PFSK-1 (cell line): ENCODE results near the gene TBC1D3B.

Experiments used
- POLR2AphosphoS5 ChIP-seq: IDR thresholded peaks from 2 replicates; pipeline ENCODE4 v1.6.1; 2012; ENCODE audit warnings: low read depth, mild to moderate bottlenecking, control low read depth, low read length, moderate library complexity
- TF ChIP-seq, protein P1 (sequence below), 2 experiments: IDR thresholded peaks; 2 replicates each; pipeline versions ENCODE4 v1.6.1 to v1.8.0; 2011 to 2012; ENCODE audit warnings: low read depth in 2 of 2, low read length in 2 of 2, control low read depth in 1 of 2, inconsistent platforms in 1 of 2, mild to moderate bottlenecking in 1 of 2, moderate library complexity in 1 of 2; ENCODE audit not compliant: insufficient read depth in 1 of 2

- no peak for TF ChIP-seq POLR2AphosphoS5
- TF ChIP-seq, protein P1, sequence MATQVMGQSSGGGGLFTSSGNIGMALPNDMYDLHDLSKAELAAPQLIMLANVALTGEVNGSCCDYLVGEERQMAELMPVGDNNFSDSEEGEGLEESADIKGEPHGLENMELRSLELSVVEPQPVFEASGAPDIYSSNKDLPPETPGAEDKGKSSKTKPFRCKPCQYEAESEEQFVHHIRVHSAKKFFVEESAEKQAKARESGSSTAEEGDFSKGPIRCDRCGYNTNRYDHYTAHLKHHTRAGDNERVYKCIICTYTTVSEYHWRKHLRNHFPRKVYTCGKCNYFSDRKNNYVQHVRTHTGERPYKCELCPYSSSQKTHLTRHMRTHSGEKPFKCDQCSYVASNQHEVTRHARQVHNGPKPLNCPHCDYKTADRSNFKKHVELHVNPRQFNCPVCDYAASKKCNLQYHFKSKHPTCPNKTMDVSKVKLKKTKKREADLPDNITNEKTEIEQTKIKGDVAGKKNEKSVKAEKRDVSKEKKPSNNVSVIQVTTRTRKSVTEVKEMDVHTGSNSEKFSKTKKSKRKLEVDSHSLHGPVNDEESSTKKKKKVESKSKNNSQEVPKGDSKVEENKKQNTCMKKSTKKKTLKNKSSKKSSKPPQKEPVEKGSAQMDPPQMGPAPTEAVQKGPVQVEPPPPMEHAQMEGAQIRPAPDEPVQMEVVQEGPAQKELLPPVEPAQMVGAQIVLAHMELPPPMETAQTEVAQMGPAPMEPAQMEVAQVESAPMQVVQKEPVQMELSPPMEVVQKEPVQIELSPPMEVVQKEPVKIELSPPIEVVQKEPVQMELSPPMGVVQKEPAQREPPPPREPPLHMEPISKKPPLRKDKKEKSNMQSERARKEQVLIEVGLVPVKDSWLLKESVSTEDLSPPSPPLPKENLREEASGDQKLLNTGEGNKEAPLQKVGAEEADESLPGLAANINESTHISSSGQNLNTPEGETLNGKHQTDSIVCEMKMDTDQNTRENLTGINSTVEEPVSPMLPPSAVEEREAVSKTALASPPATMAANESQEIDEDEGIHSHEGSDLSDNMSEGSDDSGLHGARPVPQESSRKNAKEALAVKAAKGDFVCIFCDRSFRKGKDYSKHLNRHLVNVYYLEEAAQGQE (IDR thresholded peaks at IDR 0.05; ENCODE audit: insufficient read depth in 1 of 2, low read depth in 2 of 2, low read length in 2 of 2) = no peak
These were observed 46.1 kb downstream of the TBC1D3B start for GRCh38 chr17:36130346-36130745.
